K562 (cell line): Measurements from ENCODE around the gene HES4. TPM values are rescaled to one million over a fixed set of nuclear protein-coding genes. Genes with fewer than 3 reads are reported as not detected.

Source experiments
- BHLHE40 ChIP-seq: IDR thresholded peaks from 2 replicates; pipeline ENCODE4 v1.6.1; 2011; ENCODE audit warnings: low read length, improper control_type of control experiment
- BMI1 ChIP-seq: fragments of 150-350 bp; IDR thresholded peaks from 2 replicates; pipeline ENCODE4 v1.6.1; 2014; ENCODE audit warnings: low read length
- BRCA1 ChIP-seq, 2 experiments: fragments of 450-650 bp in 1 of 2; sonication (generic) in 1 of 2; formaldehyde crosslinking in 1 of 2; IDR thresholded peaks; 2 replicates each; pipeline versions ENCODE4 v1.5.0 to v1.6.1; 2017 to 2020; ENCODE audit warnings: mild to moderate bottlenecking in 1 of 2, missing genetic modification reagents in 1 of 2
- CHD4 ChIP-seq: fragments of 200-600 bp; sonication (generic); IDR thresholded peaks from 3 replicates; pipeline ENCODE4 v1.6.1; 2012; ENCODE audit warnings: low read depth, mild to moderate bottlenecking, mixed read lengths, low read length, inconsistent platforms; ENCODE audit not compliant: insufficient read depth, insufficient replicate concordance, poor library complexity, severe bottlenecking
- CTCFL ChIP-seq: IDR thresholded peaks from 2 replicates; pipeline ENCODE4 v1.6.1; 2011; ENCODE audit warnings: borderline replicate concordance, low read depth, mild to moderate bottlenecking, moderate library complexity, low read length; ENCODE audit not compliant: insufficient read depth, poor library complexity, severe bottlenecking
- ELF1 ChIP-seq: fragments of 200-800 bp; sonication (Bioruptor generic); IDR thresholded peaks from 2 replicates; pipeline ENCODE4 v1.6.1; 2016; ENCODE audit warnings: missing genetic modification characterization, missing compliant biosample characterization
- FOXK2 ChIP-seq, 2 experiments: fragments of 450-650 bp; IDR thresholded peaks in 1 of 2; conservative IDR thresholded peaks in 1 of 2; 2 replicates each; pipeline ENCODE4 v1.6.1; 2016; ENCODE audit warnings: low read depth in 2 of 2, mild to moderate bottlenecking in 1 of 2
- HNRNPH1 ChIP-seq: fragments of 200-400 bp; formaldehyde crosslinking; optimal IDR thresholded peaks from 2 replicates; pipeline ENCODE3; 2017; ENCODE audit warnings: low read depth, mild to moderate bottlenecking, low read length, moderate library complexity
- HNRNPL ChIP-seq: fragments of 200-400 bp; formaldehyde crosslinking; IDR thresholded peaks from 2 replicates; pipeline ENCODE4 v1.6.1; 2017; ENCODE audit warnings: low read depth, mild to moderate bottlenecking, low read length
- MTA2 ChIP-seq: fragments of 450-650 bp; IDR thresholded peaks from 2 replicates; pipeline ENCODE4 v1.6.1; 2016; ENCODE audit warnings: low read depth
- NCOA6 ChIP-seq: fragments of 450-650 bp; IDR thresholded peaks from 2 replicates; pipeline ENCODE4 v1.6.1; 2017; ENCODE audit warnings: mild to moderate bottlenecking
- NFATC3 ChIP-seq: fragments of 450-650 bp; IDR thresholded peaks from 2 replicates; pipeline ENCODE4 v1.6.1; 2017; ENCODE audit warnings: mild to moderate bottlenecking
- PHB2 ChIP-seq: fragments of 450-650 bp; IDR thresholded peaks from 2 replicates; pipeline ENCODE4 v1.6.1; 2017; ENCODE audit warnings: low read depth
- PML ChIP-seq: IDR thresholded peaks from 2 replicates; pipeline ENCODE4 v1.6.1; 2012; ENCODE audit warnings: low read length, inconsistent platforms
- PRDM10 ChIP-seq: fragments of 450-650 bp; IDR thresholded peaks from 2 replicates; pipeline ENCODE4 v1.6.1; 2018; ENCODE audit not compliant: partially characterized antibody
- PYGO2 ChIP-seq: fragments of 450-650 bp; IDR thresholded peaks from 2 replicates; pipeline ENCODE4 v1.6.1; 2016; ENCODE audit warnings: mild to moderate bottlenecking, missing genetic modification characterization, moderate library complexity, missing compliant biosample characterization
- SIX5 ChIP-seq, 2 experiments: IDR thresholded peaks; 2 replicates each; pipeline ENCODE4 v1.6.1; 2011; ENCODE audit warnings: low read length in 2 of 2, borderline replicate concordance in 1 of 2, low read depth in 1 of 2, mild to moderate bottlenecking in 1 of 2, moderate library complexity in 1 of 2; ENCODE audit not compliant: insufficient read depth in 1 of 2
- TAL1 ChIP-seq: fragments of 450-650 bp; IDR thresholded peaks from 2 replicates; pipeline ENCODE4 v1.6.1; 2016; ENCODE audit warnings: mild to moderate bottlenecking
- THRB ChIP-seq: fragments of 450-650 bp; formaldehyde crosslinking; conservative IDR thresholded peaks from 2 replicates; pipeline ENCODE4 v1.4.0; 2022; ENCODE audit warnings: mild to moderate bottlenecking, missing genetic modification characterization
- ZNF239 ChIP-seq: fragments of 250-450 bp; sonication (Bioruptor Pico); IDR thresholded peaks from 2 replicates; pipeline ENCODE4 v1.4.0; 2020; ENCODE audit warnings: mild to moderate bottlenecking
- ZNF263 ChIP-seq: sonication (generic); formaldehyde crosslinking; IDR thresholded peaks from 2 replicates; pipeline ENCODE4 v1.8.0; 2022; ENCODE audit warnings: mild to moderate bottlenecking, missing genetic modification reagents, borderline replicate concordance
- ZNF696 ChIP-seq: fragments of 250-450 bp; sonication (Bioruptor Pico); conservative IDR thresholded peaks from 2 replicates; pipeline ENCODE4 v1.4.0; 2020; ENCODE audit warnings: mild to moderate bottlenecking, moderate library complexity
- polyA plus RNA-seq, 8 experiments: library from polyadenylated mRNA; depleted of rRNA in 4 of 8; stranded (reverse) in 5 of 8; unstranded in 3 of 8; fragments of >200 nt; fragmentation: Nextera tagmentation in 2 of 8; fragmentation: Illumina TruSeq in 1 of 8; extraction: Ambion mirVana in 2 of 8; extraction: Trizol in 1 of 8; gene quantifications; 2 replicates each; pipeline versions ENCODE4 v1.2.1 to v1.2.3, GENCODE V29; 2011 to 2014; ENCODE audit warnings: inconsistent platforms in 1 of 8, missing spikeins in 1 of 8
- total RNA-seq, 7 experiments: library from RNA; depleted of rRNA in 6 of 7; stranded (reverse); fragments of >200 nt in 6 of 7; fragmentation: Illumina TruSeq in 2 of 7; extraction: Trizol in 2 of 7; gene quantifications; 2 replicates each; pipeline versions ENCODE4 v1.2.1 to v1.2.3, GENCODE V29; 2011 to 2021; ENCODE audit warnings: low replicate concordance in 1 of 7

HES4 gene
- total and polyA plus RNA-seq, 9 of the 15 experiments (the other 6 are each of a cell fraction or from before 2014, with no cell fraction given) = 0.21 to 43.7 (median 5.3) TPM; not detected in 2

- TF ChIP-seq THRB (CRISPR knock-in tag) = no peak
- no peak for TF ChIP-seq TAL1
- no peak for TF ChIP-seq PML
- TF ChIP-seq NFATC3 = no peak
- no peak for TF ChIP-seq ZNF263 (CRISPR knock-in tag)
- TF ChIP-seq ELF1 (tag) = no peak
- TF ChIP-seq NCOA6 = no peak
- no peak for TF ChIP-seq MTA2
- TF ChIP-seq CHD4 = no peak
- TF ChIP-seq CTCFL = no peak
- TF ChIP-seq HNRNPL = no peak; the same call in 1 of the 2 replicates
- TF ChIP-seq PRDM10 = no peak
- TF ChIP-seq ZNF239 (CRISPR knock-in tag) = no peak
- TF ChIP-seq FOXK2 (conservative IDR thresholded peaks at IDR 0.05 in 1 of 2, IDR thresholded peaks at IDR 0.05 in 1 of 2; ENCODE audit: low read depth in 2 of 2) = no peak
- TF ChIP-seq ZNF696 (CRISPR knock-in tag) = no peak
- no peak for TF ChIP-seq PHB2
- no peak for TF ChIP-seq HNRNPH1
- no peak for TF ChIP-seq BMI1
- TF ChIP-seq PYGO2 (tag) = no peak
- no peak for TF ChIP-seq BRCA1 (IDR thresholded peaks at IDR 0.05)
- no peak for TF ChIP-seq BRCA1 (CRISPR knock-in tag; IDR thresholded peaks at IDR 0.05)
- TF ChIP-seq BHLHE40 = peak; percentile 28; the same call in 1 of the 2 replicates
- no peak for TF ChIP-seq SIX5 (IDR thresholded peaks at IDR 0.05; ENCODE audit: borderline replicate concordance in 1 of 2, insufficient read depth in 1 of 2, low read depth in 1 of 2, low read length in 2 of 2)
These were observed 737 bp downstream of the HES4 start (continued) for GRCh38 chr1:998995-999724.
